HG02623 (cell line): ENCODE measurements around the gene TMEM229B.

Experiments used
- ATAC-seq: cut with Tn5 transposase; IDR thresholded peaks from one replicate; pipeline ENCODE4 v1.9.1; 2021; ENCODE audit warnings: moderate library complexity; ENCODE audit not compliant: unreplicated experiment

TMEM229B gene

GRCh38 chr14:67487937-67488893 lies at the start of gene TMEM229B:
Gene TMEM229B (minus strand): TSS chr14:67488721. CDS start chr14:67473923, 14,798 bp downstream.
- ATAC-seq, result peak; percentile 90

- ATAC-seq, result no peak
Observed at GRCh38 chr14:67537736-67538135, 49.2 kb upstream of the TMEM229B start.

- ATAC-seq, result no peak
Observed at GRCh38 chr14:67536087-67536486, 47.6 kb upstream of the TMEM229B start.

- ATAC-seq, result no peak
Observed at GRCh38 chr14:67533754-67534085, 45.2 kb upstream of the TMEM229B start.

GRCh38 chr14:67532998-67533753 lies 44.7 kb upstream of the TMEM229B start, which contains the start of gene PLEKHH1:
Gene PLEKHH1 (plus strand): TSS chr14:67533290. CDS start chr14:67541868, 8,578 bp downstream.
- no peak for ATAC-seq

GRCh38 chr14:67532606-67532997 lies 44.1 kb upstream of the TMEM229B start:
- no peak for ATAC-seq

GRCh38 chr14:67529947-67530935 lies 41.7 kb upstream of the TMEM229B start:
- no peak for ATAC-seq

- ATAC-seq, result no peak
Observed at GRCh38 chr14:67528276-67528675, 39.8 kb upstream of the TMEM229B start.

- ATAC-seq, result no peak
Observed at GRCh38 chr14:67527756-67528155, 39.2 kb upstream of the TMEM229B start.

GRCh38 chr14:67526676-67527459 lies 38.3 kb upstream of the TMEM229B start:
- ATAC-seq, result no peak

GRCh38 chr14:67526181-67526580 lies 37.7 kb upstream of the TMEM229B start:
- ATAC-seq, result no peak

GRCh38 chr14:67525389-67525788 lies 36.9 kb upstream of the TMEM229B start:
- ATAC-seq, result no peak

- no peak for ATAC-seq
Observed at GRCh38 chr14:67524634-67524963, 36.1 kb upstream of the TMEM229B start.

- no peak for ATAC-seq
Observed at GRCh38 chr14:67523764-67524633, 35.5 kb upstream of the TMEM229B start.

- ATAC-seq, result no peak
Observed at GRCh38 chr14:67522270-67522669, 33.7 kb upstream of the TMEM229B start.

GRCh38 chr14:67520482-67520881 lies 32.0 kb upstream of the TMEM229B start:
- no peak for ATAC-seq

GRCh38 chr14:67519406-67519805 lies 30.9 kb upstream of the TMEM229B start:
- no peak for ATAC-seq

- ATAC-seq, result no peak
Observed at GRCh38 chr14:67517083-67517482, 28.6 kb upstream of the TMEM229B start.

- ATAC-seq, result no peak
Observed at GRCh38 chr14:67516676-67517075, 28.2 kb upstream of the TMEM229B start.
